ENCODE measurements around the gene DHCR7. TPM values are rescaled to one million over a fixed set of nuclear protein-coding genes. Genes with fewer than 3 reads are reported as not detected.

The DHCR7 gene
- total and polyA plus RNA-seq, 12 donors = 31.8 to 904 (median 85.3) TPM

- H3K4me3 ChIP-seq = no peak overlapping the region
Observed at GRCh38 chr11:71477641-71478527, 29.7 kb upstream of the DHCR7 start.

GRCh38 chr11:71476926-71477640, 28.9 kb upstream of the DHCR7 start:
- no peaks in the 10 kb centered on the region for H3K4me1 ChIP-seq (replicated peaks in 1 of 2)
- no peaks in the 10 kb centered on the region for H3K27me3 ChIP-seq
- no peak overlapping the region for H3K27ac ChIP-seq
- peaks cover 0 to 88% of the 10 kb centered on the region in 2 donors for H3K36me3 ChIP-seq (replicated peaks in 1 of 2)
- WGBS, 4 donors = 92 to 96% (median 95%) methylated on average over 24 to 34 of the region's 34 CpGs
- DNase-seq = no peak
- intact Hi-C loops (cut with DNase I) = no loop called here
- no peak overlapping the region for H3K4me3 ChIP-seq
- H3K9me3 ChIP-seq (replicated peaks in 1 of 3) = no peaks in the 10 kb centered on the region
- TF ChIP-seq CTCF (IDR thresholded peaks at IDR 0.05) (no peak), POLR2A (IDR thresholded peaks at IDR 0.05) (no peak)

More at GRCh38 chr11:71477641-71478527, 29.7 kb upstream of the DHCR7 start:
- intact Hi-C loops (cut with DNase I) = no loop called here
- Histone ChIP-seq H3K9me3 (replicated peaks in 1 of 3) (no peaks in the 10 kb centered on the region), H3K36me3 (replicated peaks in 1 of 2) (peaks cover 0 to 83% of the 10 kb centered on the region in 2 donors), H3K4me1 (replicated peaks in 1 of 2) (no peaks in the 10 kb centered on the region), H3K27ac (no peak overlapping the region), H3K27me3 (no peaks in the 10 kb centered on the region)
- TF ChIP-seq POLR2A (IDR thresholded peaks at IDR 0.05) = no peak
- TF ChIP-seq CTCF (IDR thresholded peaks at IDR 0.05) = no peak
- no peak for DNase-seq
- 83 to 92% (median 85%) methylated on average over 19 to 25 of the region's 25 CpGs for WGBS, 4 donors

GRCh38 chr11:71476031-71476430, 27.8 kb upstream of the DHCR7 start:
- 95 to 97% (median 96%) methylated on average over 19 to 21 of the region's 21 CpGs for WGBS, 4 donors
- Histone ChIP-seq H3K4me3 (no peak overlapping the region), H3K27me3 (no peaks in the 10 kb centered on the region), H3K27ac (no peak overlapping the region), H3K4me1 (replicated peaks in 1 of 2) (no peaks in the 10 kb centered on the region), H3K9me3 (replicated peaks in 1 of 3) (no peaks in the 10 kb centered on the region), H3K36me3 (replicated peaks in 1 of 2) (peaks cover 0 to 79% of the 10 kb centered on the region in 2 donors)
- DNase-seq = no peak
- intact Hi-C loops (cut with DNase I) = no loop called here
- TF ChIP-seq CTCF (IDR thresholded peaks at IDR 0.05) = no peak
- no peak for TF ChIP-seq POLR2A (IDR thresholded peaks at IDR 0.05)

GRCh38 chr11:71474771-71475483, 26.7 kb upstream of the DHCR7 start:
- Histone ChIP-seq H3K36me3 (replicated peaks in 1 of 2) (peaks cover 0 to 70% of the 10 kb centered on the region in 2 donors), H3K4me1 (replicated peaks in 1 of 2) (no peaks in the 10 kb centered on the region), H3K27me3 (no peaks in the 10 kb centered on the region), H3K27ac (no peak overlapping the region), H3K4me3 (no peak overlapping the region), H3K9me3 (replicated peaks in 1 of 3) (no peaks in the 10 kb centered on the region)
- TF ChIP-seq CTCF (IDR thresholded peaks at IDR 0.05) = no peak
- TF ChIP-seq POLR2A (IDR thresholded peaks at IDR 0.05) = no peak
- WGBS, 4 donors = 94 to 96% (median 95%) methylated on average over 18 to 26 of the region's 26 CpGs
- intact Hi-C loops (cut with DNase I) = no loop called here
- DNase-seq = no peak
